MCF 10A (cell line): ENCODE results near the gene MRPS35. TPM values are rescaled to one million over a fixed set of nuclear protein-coding genes. Genes with fewer than 3 reads are reported as not detected.

Source experiments
- BruUV-seq: library from RNA; stranded (reverse); fragments of 400-500 nt; replicated peaks from 2 replicates; lab custom pipeline; 2021; lab: Mats Ljungman, UMichigan
- CTCF ChIA-PET: fragments of 300-600 bp; sonication (Branson Sonifier 250); formaldehyde crosslinking; extraction: SDS; loops from one replicate; lab custom pipeline; 2021; ENCODE audit warnings: antibody characterized with exemption, inconsistent platforms; lab: Yijun Ruan, JAX
- POLR2A ChIA-PET: fragments of 300-600, 350-650 bp; sonication (Branson Sonifier 250); formaldehyde crosslinking; extraction: SDS; loops from one replicate; lab custom pipeline; 2020; ENCODE audit warnings: antibody characterized with exemption, inconsistent platforms; lab: Yijun Ruan, JAX
- DNase-seq: peaks from one replicate; pipeline ENCODE4 v3.0.0-alpha.2; 2018; ENCODE audit not compliant: unreplicated experiment
- H3K27ac Mint-ChIP-seq: one replicate; pipeline ENCODE4 v1.8.0; 2022; ENCODE audit warnings: mild to moderate bottlenecking, low read depth, mixed read lengths; ENCODE audit not compliant: unreplicated experiment
- H3K27me3 Mint-ChIP-seq: one replicate; pipeline ENCODE4 v1.8.0; 2022; ENCODE audit warnings: mixed read lengths; ENCODE audit not compliant: insufficient read depth, unreplicated experiment
- H3K36me3 Mint-ChIP-seq: one replicate; pipeline ENCODE4 v1.8.0; 2022; ENCODE audit warnings: mild to moderate bottlenecking, moderate library complexity, mixed read lengths; ENCODE audit not compliant: insufficient read depth, unreplicated experiment
- H3K4me1 Mint-ChIP-seq: one replicate; pipeline ENCODE4 v1.8.0; 2022; ENCODE audit warnings: mixed read lengths; ENCODE audit not compliant: insufficient read depth, unreplicated experiment
- H3K4me3 Mint-ChIP-seq: one replicate; pipeline ENCODE4 v1.8.0; 2022; ENCODE audit warnings: mild to moderate bottlenecking, moderate library complexity, mixed read lengths; ENCODE audit not compliant: unreplicated experiment
- H3K9me3 Mint-ChIP-seq: one replicate; pipeline ENCODE4 v1.8.0; 2022; ENCODE audit warnings: mixed read lengths; ENCODE audit not compliant: unreplicated experiment
- CTCF ChIP-seq: fragments of 200-600 bp; IDR thresholded peaks from one replicate; pipeline ENCODE4 v1.8.0; 2022; ENCODE audit warnings: antibody characterized with exemption, mild to moderate bottlenecking; ENCODE audit not compliant: unreplicated experiment
- intact Hi-C: fragments of 100-400 bp; cut with micrococcal nuclease; formaldehyde crosslinking; loops from 2 replicates; pipeline ENCODE4 v1.14.1; 2022
- total RNA-seq: library from RNA; stranded (reverse); gene quantifications from 2 replicates; pipeline ENCODE4 v1.2.3, GENCODE V29; 2022

MRPS35 gene
- total RNA-seq, 1 experiment from 2014 or later, result 69.0 TPM

GRCh38 chr12:27769142-27769673, 58.6 kb downstream of the MRPS35 start:
- DNase-seq, result no peak
- CTCF ChIA-PET, result interaction anchor here (0.5 to 1.8 kb wide), 2 partner anchors 11 to 41 kb away, joined by 3 to 5 read pairs; partner anchors contain the start of genes KLHL42 and MANSC4
- H3K4me1 Mint-ChIP-seq, result peaks cover 5% of the 10 kb centered on the region
- no peaks in the 10 kb centered on the region for H3K36me3 Mint-ChIP-seq
- POLR2A ChIA-PET, result interaction anchor here (0.9 to 1.0 kb wide), 3 partner anchors 10 to 53 kb away, joined by 3 to 6 read pairs (median 5); partner anchors contain the start of genes KLHL42 and MANSC4
- H3K27me3 Mint-ChIP-seq, result no peaks in the 10 kb centered on the region
- H3K9me3 Mint-ChIP-seq, result no peaks in the 10 kb centered on the region
- intact Hi-C loops, result no loop called here
- no TSS peak for BruUV-seq
- H3K27ac Mint-ChIP-seq, result no peak overlapping the region
- no peak for TF ChIP-seq CTCF
- no peak overlapping the region for H3K4me3 Mint-ChIP-seq

GRCh38 chr12:27771481-27772327, 61.1 kb downstream of the MRPS35 start:
- no peaks in the 10 kb centered on the region for H3K27me3 Mint-ChIP-seq
- no peak overlapping the region for H3K4me3 Mint-ChIP-seq
- H3K9me3 Mint-ChIP-seq, result no peaks in the 10 kb centered on the region
- H3K4me1 Mint-ChIP-seq, result peaks cover 5% of the 10 kb centered on the region
- CTCF ChIA-PET, result interaction anchor here (0.7 kb wide), 1 partner anchor 51 kb away, joined by 3 read pairs; no protein-coding TSS in a partner anchor
- TF ChIP-seq CTCF, result no peak
- intact Hi-C loops, result no loop called here
- H3K36me3 Mint-ChIP-seq, result peaks cover 10% of the 10 kb centered on the region
- no peak overlapping the region for H3K27ac Mint-ChIP-seq
- no peak for DNase-seq
- no TSS peak for BruUV-seq
- POLR2A ChIA-PET, result interaction anchor here (0.9 to 1.8 kb wide), 2 partner anchors 9 to 11 kb away, joined by 3 to 7 read pairs; partner anchors contain the start of genes KLHL42 and MANSC4

DNA sequence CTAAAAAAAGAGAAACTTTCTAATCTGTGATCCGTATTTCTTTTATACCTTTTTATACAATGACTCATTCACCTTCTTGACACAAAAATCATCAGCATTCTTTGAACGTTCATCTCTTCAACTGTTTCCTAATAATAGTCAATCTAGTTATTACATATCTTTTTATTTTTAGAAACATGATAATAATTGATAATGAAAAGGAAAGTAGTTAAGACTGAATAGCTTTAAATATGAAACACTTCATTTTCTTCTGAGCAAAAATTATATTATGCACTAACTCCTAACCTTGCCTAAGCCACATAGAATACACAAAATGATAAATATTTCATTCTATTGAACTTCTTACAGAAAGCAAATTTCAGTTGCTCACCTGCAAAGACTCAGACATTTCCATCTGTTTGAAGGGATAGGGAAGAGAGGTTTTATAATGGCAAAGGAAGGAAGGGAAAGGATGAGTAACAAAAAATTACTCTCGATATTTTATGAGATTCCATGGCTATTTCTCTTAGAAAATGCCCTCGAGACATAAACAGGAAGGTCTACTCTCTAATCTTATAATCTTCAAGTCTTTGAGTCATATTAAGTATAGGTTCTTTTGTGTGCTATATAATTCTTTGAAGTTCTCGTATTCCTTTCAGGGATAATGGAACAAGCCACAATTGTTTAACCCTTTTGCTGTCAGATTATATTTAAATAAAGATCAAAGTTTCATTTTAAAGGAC, 61.9 kb downstream of the MRPS35 start:
- Mint-ChIP-seq H3K36me3 (peaks cover 10% of the 10 kb centered on the region), H3K9me3 (no peaks in the 10 kb centered on the region), H3K4me3 (no peak overlapping the region), H3K27ac (no peak overlapping the region), H3K27me3 (no peaks in the 10 kb centered on the region), H3K4me1 (peaks cover 5% of the 10 kb centered on the region)
- no peak for TF ChIP-seq CTCF
- ChIA-PET POLR2A (interaction anchor here (0.9 to 1.8 kb wide), 2 partner anchors 8 to 10 kb away, joined by 3 to 7 read pairs; partner anchors contain the start of genes KLHL42 and MANSC4), CTCF (interaction anchor here (0.7 kb wide), 1 partner anchor 50 kb away, joined by 3 read pairs; no protein-coding TSS in a partner anchor)
- no peak for DNase-seq
- intact Hi-C loops, result no loop called here
- BruUV-seq, result no TSS peak
